Stimulated activated CD4-positive, alpha-beta T cell treated with anti-CD3 and anti-CD28 coated beads, Interleukin-15, amount 100 ng/mL, for 1 hour (primary cell): ENCODE results near the gene GRAMD4.

Experiments
- DNase-seq, 2 donors: peaks; one replicate each; pipeline ENCODE4 v3.0.0-alpha.2; 2020; ENCODE audit warnings: low read depth in 1 of 2, low spot score in 1 of 2

The GRAMD4 gene

DNA sequence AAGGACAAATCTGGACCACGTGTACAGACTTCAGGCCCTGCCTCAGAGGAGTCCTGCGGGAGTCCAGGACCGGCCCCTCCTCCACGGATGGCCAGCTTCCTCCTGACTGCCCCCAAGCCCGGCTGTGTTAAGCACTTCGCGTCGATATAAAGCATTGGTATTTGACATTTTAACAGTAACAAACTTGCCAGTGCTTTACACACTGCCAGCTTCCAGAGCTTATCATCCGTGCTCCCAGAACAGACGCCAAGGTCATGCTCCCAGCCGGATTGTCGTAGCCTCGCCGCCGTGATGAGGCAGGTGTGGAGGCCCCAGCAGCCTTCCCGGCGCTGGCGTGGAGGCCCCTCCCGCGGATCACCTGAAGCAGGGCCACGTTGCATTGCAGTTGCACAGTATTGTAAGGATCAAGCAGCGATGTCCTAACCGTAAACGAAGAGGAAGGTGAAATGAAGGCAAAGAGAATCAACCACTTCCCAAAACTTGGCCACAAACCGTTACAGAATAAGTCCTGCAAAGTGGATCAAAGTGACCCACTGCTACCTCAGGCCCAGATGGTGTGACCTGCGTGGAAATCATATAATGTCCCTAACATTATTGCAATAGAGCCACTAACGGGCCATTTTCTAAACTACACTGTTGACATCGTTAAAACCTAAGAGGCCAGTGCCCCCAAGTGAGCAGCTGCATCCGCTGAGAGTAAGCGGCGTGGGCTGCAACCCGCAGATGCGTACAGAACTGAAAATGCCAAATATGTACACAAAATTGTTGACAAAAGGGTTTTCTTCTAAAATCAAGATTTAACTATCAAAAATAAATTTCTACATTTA is 66.2 kb downstream of the GRAMD4 start:
- no peak for DNase-seq

- DNase-seq: no peak
Measured at GRCh38 chr22:46687048-46687444, 66.9 kb downstream of the GRAMD4 start.

GRCh38 chr22:46687460-46687859 is 67.3 kb downstream of the GRAMD4 start:
- no peak for DNase-seq

DNA sequence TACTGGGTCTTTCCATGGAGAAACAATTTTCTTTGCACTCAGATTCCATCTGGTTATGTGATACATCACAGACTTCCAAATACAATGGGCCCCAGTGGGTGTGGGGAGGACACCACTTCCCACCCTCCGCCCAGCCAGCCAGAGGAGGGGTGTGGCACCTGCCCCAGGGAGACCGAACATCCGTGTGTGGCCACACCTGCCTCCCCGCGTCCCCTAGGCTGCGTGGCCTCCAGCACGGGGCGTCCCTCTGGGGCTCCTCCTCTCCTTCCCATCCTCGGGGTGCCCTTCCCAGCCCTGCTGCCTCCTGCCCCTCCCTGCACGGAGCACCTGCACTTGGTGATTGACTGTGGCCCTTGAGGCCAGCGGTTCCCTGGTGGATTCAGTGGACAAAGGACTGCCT is 68.8 kb downstream of the GRAMD4 start:
- DNase-seq: no peak

- DNase-seq: no peak
Measured at GRCh38 chr22:46690146-46690545, 70.0 kb downstream of the GRAMD4 start.

DNA sequence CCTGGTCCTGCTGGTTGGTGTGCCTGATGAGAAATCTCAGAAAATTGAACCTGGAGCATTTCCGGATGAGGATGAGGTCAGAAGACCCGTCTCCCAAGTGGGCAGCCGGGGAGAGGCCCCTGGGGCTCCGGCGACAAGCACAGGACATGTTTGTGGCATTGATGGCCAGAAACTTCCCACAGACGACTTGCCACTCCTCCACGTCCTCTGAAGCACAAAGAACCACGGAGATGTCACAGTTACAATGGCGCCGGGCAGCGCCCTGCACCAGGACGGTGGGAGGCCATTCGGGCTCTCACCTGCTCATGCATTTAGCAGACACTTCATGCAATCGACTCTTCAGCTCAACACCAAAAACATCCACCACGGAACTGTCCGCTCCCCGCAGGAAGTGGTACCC is 71.4 kb downstream of the GRAMD4 start:
- no peak for DNase-seq

DNA sequence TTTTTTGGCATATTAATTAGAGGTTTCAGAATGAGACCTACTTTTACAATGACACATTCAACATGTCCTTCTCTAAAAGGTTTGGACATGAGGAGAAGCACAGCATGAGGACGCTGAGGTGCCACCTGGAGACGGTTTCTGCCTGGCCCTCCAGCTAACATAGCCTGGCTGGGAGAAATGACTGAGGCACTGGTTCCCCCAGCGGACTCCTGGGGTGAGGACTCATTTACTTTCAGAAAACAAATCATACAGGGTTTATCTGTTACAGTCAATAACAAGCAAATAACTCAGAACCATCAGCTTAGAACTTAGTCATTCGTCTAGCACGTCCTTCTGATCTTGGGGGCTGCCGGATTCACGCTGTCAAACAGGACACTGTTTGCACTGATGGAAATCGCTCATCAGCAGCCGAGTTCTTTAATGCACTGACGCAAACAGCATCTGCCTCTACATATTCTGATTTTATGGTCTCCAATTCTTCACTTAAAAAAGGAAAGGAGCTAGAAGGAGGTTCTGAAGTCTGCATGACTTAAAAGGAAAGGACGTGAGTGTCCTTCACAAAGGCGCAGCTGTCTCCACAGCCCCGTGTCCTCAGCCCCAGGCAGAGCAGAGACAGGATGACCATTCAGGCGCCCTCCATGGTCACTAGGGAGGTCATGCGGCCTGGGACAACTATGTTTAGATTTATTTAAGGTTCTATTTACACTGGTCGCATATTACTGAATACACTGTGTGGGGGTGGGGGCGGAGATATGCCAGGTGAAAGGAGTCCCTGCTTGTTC is 73.6 kb downstream of the GRAMD4 start:
- DNase-seq: no peak

DNA sequence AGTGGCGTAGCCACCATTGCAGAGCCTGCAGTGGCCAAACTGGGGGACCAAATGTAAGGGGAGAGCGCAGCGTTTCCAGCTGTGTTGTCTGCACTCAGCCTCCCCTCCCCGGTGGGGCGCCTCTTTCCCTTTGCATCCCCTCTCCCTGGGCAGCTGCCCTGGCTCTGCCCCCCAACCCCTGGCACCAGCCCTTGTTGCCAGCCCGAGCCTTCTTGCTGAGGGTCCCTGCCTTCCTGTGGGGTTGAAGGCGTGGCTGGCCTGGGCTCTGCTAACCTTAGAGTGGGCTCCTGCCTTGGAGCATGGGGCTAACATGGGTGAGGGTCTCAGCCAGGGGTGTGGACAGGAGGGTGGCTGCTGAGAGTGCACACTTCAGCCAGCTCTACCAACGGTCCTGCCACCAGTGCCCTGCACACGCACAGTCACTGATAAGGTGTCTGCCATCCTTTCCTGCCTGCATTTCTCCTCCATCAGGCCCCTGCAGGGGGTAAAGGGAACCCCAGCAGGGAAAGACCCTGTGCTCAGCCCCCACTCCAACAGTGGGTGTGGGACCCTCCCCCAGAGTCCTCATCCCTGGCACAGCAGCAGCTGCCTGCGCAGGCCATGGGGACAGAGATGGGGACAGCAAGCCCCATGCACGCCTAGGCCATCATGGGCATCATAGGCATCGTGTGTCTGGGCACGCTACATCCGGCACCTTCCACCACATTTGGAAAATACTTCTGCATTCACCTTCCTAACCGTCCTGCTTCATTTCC is 74.4 kb downstream of the GRAMD4 start:
- no peak for DNase-seq

- no peak for DNase-seq
Measured at GRCh38 chr22:46695346-46696228, 75.4 kb downstream of the GRAMD4 start.

DNA sequence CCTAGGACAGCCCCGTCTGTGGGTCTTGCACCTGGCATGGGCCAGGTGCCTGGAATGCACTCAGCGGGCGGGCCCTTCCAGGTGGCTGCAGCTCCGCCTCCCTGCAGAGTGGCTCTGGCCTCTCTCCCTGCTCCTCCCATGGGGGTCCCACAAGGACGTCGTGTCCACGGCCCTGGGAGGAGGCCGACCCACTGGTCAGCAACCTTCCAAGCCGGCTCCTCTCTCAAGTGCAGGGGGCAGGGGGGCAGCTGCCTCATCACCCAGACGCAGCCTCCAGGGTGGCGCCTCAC is 76.0 kb downstream of the GRAMD4 start:
- no peak for DNase-seq

- DNase-seq: no peak
Measured at GRCh38 chr22:46696614-46697013, 76.4 kb downstream of the GRAMD4 start.

- DNase-seq: no peak
Measured at GRCh38 chr22:46697811-46698515, 77.8 kb downstream of the GRAMD4 start.

GRCh38 chr22:46699091-46699490 is 78.9 kb downstream of the GRAMD4 start:
- no peak for DNase-seq

DNA sequence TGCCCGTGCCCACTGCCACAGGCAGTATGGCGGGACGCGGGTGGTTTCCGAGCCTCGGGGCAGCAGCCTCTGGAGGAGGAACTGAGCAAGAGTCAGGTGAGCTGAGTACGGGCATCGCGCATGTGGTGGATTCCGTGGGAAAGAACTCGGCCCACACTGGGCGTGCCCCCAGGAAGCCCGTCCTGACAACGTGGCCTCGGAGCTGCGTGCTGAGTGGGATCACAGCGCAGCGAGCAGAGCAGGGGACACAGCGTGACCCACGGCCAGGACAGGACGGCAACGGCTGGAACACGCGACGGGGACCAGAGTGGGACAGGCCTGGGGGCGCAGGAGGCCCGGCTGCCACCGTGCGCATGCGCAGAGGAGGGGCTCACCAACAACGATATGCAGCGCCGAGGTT is 81.1 kb downstream of the GRAMD4 start:
- no peak for DNase-seq

GRCh38 chr22:46703171-46703995 is 83.2 kb downstream of the GRAMD4 start:
- DNase-seq: no peak

DNA sequence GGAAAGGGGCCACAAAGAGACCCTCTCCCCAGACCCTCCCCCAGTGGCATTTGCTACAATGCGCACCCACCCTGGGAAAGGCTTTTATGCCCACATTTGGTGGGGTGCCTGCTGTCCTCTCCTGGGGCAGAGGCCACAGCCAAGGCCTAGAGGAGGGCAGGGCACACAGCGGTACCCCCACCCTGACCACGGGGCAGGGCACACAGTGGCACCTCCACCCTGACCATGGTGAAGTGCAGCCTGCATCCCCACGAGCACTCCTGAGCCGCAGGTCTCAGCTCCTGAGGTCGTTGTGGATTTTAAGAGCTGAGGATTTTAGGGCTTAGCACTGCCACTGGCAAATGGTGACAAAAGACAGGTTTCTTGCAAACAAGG is 83.8 kb downstream of the GRAMD4 start:
- no peak for DNase-seq

GRCh38 chr22:46706060-46706459 is 85.9 kb downstream of the GRAMD4 start:
- no peak for DNase-seq

DNA sequence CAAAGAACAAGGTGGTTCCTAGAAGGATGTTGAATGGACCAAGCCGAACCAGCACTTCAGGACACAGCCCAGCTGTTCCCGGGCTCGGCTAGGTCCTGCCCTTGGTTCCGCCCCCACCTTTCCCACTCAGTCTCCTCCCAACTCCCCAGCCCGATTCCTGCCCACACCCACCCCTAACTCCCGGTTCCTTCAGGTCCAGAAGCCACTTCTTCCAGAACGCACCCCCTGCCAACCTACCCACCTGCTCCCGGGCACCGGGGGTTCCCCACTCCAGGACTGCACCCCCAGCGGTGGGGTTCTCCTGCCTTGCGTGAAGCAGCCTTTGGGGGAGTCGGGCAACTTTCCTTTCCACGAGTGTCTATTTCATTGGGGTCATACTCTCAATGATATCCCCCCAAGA is 87.1 kb downstream of the GRAMD4 start:
- no peak for DNase-seq

GRCh38 chr22:46707827-46708570 is 87.8 kb downstream of the GRAMD4 start:
- DNase-seq: no peak
